GM21360 (cell line): ENCODE measurements around the gene ADD3.
"Not testable (repeated sequence)": the region's sequence is repeated elsewhere in the genome, so short reads cannot be mapped to it uniquely, and the experiment has no call there.

Experiments
- ATAC-seq: cut with Tn5 transposase; IDR thresholded peaks from one replicate; pipeline ENCODE4 v1.9.1; 2021; ENCODE audit warnings: mild to moderate bottlenecking, moderate library complexity; ENCODE audit not compliant: unreplicated experiment

The ADD3 gene

DNA sequence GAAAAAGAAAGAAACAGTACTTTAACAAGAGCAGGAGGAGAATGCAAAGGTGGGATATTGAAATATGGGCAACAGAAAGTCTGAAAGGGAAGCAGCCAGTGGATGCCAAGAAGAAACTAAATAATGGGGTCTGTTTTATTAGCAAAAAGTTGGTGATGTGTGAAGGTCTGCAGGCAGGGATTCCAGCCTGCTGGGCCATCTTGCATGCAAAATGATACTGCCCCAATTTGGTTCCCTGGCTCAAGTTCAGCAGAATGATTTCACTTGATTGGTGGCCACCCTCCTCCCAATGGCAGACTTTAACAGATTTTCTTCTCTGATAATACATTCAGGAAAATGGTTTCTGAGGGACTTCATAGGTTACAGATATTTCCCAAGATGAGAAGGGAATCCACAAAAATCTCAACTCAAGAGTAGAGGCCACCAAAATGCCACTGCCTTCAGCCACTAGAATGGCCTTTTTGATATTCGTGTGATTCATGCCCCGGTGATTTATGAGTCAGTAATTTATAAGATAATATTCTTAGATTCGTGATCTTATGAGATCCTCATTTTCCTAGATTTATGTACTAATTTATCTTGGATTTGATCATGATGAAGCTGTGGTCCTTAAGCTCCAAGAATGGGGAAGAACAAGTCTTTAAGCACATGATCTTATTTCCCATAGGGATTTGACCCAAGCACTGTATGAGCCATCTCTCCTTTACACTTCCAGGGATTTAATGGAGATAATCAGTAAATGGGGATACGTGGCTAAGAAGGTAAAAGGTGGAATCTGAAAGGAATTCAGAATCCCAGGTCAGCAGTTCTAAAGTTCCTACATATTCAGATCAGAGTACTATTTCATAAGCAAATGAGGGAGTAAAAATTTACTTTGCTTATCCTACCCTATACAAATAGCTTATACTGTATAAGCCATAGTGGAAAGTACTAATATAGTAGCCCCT is 32.3 kb upstream of the ADD3 start:
- ATAC-seq: no peak

DNA sequence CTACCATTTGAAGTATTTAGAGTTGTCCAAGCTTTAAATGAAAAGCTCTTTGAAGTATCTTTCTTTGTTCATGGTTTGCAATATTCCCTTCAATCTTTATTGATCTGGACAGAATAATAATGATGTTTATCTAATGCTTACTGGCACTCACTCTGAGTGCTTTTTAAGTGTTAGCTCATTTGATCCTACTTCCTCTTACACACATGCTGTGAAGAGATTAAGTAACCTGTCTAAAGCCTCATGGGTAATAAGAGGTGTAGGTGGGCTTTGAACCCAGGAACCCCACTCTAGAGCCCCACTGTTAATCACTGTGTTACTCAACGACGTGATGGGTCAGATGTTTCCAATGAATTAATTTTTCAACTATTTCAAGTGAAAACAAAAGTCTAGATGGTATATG is 31.1 kb upstream of the ADD3 start:
- ATAC-seq: no peak

DNA sequence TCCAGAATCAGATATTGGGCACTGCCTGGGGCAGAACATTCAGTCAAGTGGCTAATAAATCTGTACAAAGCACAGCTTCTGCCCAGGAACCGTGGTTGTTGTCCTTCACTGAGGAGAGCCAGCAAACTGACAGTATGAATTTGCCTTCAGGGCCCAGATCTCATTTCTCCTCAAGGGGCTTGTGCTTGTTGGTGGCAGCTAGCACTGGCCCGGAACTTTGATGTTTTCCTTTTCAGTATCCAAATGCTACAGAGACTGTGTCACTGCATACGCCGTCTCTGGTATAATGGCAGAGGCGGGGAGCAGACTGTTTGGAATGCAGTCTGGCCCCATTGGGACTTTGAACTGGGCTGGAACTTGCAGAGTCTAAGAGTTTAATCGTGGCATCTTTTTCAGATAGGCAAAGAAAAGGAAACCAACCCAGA is 30.4 kb upstream of the ADD3 start:
- ATAC-seq: no peak

DNA sequence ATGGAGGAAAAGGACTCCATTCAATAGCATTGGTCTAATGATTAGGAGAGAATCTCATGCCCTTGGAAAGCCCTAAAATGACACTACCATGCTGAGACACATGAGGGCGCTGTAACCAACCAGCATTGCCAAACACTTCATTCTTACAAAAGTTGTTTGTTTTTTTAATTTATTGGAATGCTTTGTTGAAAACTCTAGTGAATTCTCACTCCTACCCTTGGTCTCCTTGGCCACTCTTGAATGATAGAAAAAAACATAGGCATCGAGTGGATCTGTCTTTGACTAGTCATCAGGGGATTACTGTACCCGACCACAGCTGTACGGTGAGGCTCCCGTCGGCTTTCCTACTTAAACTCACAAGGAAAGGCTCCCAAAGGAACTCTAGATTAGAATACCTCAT is 29.3 kb upstream of the ADD3 start:
- ATAC-seq: no peak

DNA sequence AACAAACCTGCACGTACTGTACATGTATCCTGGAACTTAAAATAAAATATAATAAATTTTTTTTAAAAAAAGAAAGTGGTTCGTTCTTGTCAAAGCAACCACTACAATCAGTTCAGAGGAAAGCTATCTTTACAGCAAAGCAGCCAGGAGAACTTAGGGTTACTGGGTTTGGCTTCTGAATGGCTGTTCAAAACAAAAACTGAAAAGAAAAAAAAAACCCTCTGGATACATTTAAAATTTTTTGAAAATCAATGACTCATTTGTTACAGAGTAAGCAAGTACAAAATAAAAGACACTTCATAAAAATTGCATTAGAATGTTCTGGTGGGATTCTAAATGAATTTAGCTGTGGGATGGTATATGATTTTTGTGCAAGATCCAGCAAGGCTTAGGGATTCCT is 28.6 kb upstream of the ADD3 start:
- no peak for ATAC-seq

DNA sequence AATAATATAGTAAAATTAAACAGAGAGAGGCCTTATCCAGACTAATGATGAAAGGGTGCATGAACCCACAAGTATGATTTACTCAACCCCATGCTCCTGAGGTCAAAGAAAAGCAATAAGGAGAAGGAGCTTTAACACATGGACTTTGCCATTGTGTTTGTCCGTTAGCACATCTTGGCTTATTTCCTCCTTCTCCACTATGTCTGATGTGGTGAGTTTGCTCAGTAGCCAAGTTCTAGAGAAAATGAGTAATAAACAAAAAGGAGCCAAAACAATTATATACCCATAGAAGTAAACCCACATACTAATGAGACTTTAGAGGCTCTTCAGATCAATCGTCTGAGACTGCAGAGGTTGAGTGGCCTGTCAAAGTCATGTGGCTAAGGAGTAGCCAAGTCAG is 26.1 kb upstream of the ADD3 start:
- ATAC-seq: no peak

DNA sequence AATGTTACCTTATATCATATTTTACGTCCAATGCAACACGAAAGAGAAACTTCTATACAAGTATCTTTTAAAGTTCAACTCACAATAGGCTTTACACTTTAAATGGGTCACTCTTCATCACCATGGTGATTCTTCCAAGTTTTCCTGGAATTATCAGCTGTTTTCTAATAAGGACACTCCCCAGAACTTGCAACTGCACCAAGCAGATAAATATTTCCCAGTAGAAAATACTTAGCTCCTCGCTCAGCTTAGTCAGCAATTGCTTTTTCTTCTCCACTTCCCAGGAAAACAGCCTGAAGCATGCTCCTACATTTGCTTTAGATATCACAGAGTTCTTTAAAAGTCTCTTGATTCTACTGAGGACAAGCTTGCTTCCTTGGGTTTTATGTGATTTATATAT is 25.7 kb upstream of the ADD3 start:
- ATAC-seq: no peak

DNA sequence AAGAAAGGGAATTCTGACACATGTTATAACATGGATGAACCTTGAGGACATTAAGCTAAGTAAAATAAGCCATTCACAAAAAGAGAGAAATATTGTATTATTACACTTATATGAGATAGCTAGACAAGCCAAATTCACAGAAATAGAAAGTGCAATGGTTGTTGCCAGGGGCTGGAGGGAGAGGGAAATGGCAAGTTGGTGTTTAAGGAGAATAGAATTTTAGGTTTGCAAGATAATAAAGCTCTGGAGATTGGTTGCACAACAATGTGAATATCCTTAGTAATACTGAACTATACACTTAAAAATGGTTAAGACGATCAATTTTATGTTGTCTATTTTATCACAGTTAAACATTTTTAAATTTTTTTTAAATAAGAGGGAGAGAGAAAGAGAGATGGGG is 25.0 kb upstream of the ADD3 start:
- ATAC-seq: no peak

DNA sequence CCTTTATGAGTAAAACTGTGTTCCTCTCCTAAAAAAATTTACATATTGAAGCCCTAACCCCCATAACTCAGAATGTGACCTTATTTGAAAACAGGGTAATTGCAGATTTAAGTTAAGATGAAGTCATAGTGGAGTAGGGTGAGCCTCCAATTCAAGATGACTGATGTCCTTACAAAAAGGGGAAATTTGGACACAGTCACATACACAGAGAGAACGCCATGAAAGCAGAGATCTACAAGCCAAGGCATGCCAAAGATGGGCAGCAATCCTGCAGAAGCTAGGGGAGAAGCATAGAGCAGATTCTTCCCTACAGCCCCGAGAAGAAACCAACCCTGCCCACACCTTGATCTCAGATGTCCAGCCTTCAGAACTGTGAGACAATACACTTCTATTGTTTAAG is 23.8 kb upstream of the ADD3 start:
- no peak for ATAC-seq

DNA sequence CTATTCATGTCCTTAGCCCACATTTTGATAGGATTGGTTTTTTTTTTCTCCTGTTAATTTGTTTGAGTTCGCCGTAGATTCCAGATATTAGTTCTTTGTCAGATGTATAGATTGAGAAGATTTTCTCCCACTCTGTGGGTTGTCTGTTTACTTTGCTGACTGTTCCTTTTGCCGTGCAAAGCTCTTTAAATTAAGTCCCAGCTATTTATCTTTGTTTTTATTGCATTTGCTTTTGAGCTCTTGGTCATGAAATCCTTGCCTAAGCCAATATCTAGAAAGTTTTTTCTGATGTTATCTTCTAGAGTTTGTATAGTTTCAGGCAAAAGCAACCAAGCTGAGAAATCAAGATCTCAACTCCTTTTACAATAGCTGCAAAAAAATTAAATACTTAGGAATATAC is 22.0 kb upstream of the ADD3 start:
- not testable (repeated sequence) for ATAC-seq

DNA sequence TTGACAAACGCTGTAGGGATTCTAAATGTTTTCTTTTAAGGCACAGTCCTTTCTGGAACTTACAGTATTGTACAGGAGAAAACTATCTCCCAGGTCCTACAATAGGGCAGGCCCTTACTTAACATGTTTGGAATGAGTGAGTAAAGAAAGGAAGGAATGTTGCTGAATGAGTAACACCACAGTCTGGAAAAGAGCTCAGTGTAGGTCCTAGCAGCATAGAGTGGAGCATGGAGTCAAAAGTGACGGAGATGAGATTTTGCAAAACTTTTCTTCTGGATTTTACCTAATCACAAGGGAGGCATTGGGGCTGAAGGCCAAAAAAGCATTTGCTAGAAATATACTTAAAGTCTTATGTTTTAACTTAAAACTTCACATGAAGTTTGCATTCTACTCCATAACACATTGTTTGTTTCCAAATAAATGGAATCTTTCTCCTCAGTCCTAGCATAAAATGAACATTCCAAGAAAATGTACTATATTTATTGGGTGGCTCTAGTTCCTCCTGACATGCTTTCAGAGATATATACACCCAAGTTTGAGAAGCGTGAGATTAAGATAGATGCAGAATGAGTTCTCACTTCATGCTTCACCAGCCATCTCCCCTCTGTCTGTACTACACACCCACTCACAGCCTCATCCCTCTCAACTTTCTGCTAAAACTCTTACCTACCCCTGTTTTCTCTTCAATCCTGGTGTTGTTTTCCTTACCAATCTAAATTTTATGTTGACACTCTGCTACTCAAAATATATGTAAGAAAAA is 20.2 kb upstream of the ADD3 start:
- ATAC-seq: no peak

DNA sequence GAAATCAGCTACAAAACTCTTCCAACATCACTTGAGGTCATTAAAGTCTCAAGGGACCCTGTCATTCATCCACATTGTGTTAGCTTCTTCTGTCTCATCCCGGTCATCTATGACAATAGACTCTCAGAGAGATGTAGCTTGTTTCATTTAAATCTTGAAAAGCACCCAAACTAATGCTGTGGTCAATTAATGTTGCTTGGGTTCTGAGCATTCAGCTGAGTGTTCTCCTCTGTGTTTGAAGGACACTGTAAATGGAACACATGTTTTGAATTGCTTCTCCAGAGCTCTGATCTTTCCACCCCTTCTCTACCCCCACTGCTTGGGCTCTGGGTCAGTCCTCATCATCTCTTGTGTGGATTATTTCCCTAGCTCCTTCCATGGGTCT is 19.6 kb upstream of the ADD3 start:
- no peak for ATAC-seq

DNA sequence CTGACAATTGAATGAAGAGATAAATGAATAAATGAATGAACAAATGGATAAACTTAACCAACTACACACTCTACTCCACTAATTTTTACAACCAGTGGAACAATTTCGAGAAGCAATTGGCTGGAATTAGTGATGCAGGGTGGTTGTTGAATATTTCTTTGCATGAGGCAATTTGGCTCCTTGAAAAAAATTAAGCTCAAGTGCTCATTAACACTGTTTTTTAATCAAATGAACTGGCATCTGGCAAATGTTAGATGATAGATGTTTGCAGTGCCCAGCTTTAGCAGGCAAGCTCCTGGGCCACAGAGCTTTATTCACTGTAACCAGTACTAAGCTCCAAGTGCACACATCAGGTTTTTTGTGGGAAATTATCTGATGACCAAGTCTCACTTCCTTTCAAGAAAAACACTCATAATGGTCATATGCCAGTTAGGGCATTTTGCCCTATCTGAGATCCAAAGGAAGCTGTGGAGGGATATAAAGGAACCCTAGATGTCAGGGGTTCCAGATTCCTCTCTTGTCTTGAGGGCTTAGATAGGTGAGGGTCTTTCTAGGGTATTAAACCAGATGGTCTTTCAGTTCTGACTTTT is 16.4 kb upstream of the ADD3 start:
- no peak for ATAC-seq

DNA sequence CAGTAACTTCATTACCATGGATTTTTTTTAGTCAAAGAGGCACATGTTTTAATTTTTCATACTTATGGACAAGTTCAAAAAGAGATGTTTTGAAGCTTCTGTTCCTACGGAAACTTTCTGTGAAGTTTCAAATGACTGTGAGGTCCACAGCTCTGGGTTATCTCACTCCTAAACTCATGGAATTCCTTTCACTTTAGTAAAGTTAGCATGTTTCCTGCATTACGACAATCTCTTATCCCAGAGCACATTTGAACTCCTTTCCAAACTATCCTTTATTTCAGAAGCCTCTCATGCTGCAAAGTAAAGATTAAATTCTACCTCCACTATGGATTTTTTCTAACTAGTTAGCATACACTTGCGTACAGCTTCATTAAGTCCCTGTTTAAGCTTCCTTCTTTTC is 15.3 kb upstream of the ADD3 start:
- ATAC-seq: no peak

DNA sequence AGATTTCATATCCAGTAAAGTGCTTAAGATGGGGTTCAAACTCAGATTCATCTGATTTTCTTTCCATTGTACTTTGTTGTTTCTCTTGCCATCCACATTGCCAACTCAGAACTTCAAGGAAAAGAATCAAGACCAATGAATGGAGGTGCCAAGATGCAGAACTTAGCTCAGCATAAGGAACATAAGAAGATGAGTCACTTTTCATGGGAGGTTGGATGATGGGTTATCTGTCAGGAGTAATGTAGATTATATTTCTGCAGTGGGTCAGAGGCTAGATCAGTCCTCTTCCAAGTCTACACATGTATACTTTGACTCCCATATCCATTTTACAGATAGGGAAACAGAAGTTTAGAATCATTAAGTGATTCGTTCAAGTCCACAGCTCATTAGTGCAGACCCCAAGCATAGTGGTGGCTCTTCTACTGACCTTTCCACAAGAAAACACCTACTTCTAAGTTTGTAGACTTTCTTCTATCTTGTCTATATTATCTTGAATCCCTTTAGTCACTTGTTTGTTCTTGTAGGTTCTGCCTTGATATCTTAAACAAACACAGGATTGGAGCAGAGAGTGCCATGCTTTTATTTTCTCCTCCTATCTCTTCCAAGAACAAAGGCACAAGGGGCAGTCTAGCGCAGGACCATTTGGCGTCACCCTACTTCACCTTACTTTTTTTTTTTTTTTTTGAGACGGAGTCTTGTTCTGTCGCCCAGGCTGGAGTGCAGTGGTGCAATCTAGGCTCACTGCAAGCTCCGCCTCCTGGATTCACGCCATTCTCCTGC is 14.0 kb upstream of the ADD3 start:
- ATAC-seq: no peak

DNA sequence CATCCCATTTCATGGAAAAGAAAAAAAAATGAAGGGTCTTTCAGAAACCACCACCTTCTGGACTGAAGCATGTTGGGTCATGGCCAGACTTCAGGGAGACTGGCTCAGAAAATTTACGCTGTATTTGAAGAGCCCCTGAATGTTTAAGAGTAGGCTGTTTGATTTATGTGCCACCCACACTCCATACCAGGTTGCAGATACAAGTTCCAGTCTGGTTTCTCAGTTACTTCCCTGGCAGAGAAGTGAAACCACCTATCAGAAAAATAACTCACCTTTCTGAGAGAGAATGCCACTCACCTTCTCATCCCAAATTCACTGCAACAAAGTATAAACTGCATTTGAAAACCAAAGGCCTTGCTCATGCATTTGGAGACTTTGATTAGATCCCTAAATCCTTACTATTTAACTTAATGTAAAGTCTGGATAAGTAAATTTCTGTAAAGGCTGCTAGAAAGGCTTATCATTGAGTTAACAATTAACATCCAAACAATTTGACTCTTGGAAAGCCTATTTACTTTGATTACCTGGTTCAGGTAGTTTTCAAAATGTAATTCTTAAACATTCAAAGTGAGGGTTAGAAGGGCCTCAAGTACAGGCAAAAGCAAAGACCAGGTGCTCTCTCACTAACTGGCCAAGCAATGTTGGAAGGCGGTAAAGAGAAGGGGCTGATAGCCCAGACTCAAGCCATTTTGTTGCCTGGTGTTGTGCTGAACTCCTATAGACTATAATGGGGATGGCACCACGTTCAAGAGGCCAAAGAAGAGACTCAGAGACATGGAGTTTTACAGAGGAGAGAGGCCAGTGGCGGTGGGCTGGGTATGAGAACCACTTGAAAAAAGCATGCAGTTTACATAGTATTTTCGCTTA is 12.8 kb upstream of the ADD3 start:
- ATAC-seq: no peak

DNA sequence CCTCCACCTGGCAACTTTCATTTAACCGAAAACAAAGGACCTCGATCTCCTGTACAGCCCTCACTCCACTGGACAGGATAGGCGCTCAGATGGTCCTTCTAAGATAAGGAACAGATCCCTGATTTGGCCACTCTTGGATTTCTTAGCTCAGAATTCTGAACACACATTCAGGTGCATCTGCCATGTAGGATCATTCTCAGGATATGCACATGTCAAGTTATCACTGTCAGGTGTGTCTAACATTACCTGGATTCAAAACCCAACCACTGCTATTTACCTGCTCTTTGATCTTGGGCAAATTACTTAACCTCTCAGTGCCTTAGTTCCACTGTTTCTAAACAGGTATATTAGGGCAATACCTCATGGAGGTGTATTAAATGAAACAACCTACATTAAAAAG is 12.2 kb upstream of the ADD3 start:
- no peak for ATAC-seq

DNA sequence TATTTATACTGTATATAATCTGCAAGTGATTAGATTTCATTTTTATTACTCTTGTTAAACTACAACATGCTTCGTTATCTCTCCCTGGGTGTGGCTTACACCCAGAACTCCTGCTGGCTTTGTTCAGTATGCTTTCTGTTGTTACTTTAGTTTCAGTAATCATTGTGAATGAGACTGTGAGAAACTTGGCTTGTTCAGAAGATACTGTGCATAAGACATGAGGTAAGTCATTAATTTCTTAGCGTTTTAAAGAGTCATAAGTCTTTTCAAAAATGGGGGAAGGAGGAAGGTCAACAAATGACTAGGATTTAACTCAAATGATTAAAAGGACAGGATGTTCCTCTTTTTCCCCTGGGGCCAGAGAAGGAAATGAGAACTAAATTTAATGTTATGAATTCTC is 11.6 kb upstream of the ADD3 start:
- ATAC-seq: peak; percentile 65

DNA sequence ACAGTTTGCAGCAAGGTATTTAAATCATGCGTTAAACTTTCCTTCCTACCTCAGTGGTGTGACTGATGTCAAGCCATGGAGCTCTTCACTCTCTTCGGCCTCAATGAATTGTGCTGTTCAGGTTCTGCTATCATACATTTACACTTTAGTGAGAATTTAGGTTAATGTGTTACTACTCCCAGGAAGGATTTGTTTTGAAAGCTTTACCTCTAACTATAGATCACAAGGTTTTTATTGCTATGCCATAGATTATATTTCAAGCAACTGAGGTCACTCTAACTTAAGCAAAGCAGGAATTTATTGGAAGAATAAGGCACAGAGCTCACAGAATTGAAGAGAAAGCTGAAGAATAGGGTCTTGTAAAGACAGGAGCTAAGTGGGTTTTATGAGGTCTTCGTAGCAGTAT is 11.0 kb upstream of the ADD3 start:
- no peak for ATAC-seq

DNA sequence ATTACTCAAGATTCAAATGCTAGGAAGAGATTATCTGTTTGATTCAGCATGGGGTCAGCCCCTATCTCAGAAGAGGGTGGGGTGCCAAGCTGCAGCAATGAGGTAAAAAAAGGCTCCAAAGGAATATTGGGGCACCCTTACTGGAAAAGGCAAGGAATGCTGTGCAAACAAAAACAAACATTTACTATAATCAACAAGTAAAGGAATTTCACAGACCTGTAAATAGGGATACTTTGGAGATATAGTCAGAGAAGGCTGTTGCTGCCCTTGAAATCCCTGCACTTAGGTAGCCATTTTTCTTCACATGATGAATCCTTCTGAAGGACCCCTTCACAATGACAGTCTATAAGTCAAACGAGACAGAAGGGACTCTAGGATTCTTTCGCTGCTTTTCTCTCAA is 10.6 kb upstream of the ADD3 start:
- no peak for ATAC-seq
